Testis (tissue), 2 donors: ENCODE data around the gene ABO.
"Not testable (repeated sequence)": the region's sequence is repeated elsewhere in the genome, so short reads cannot be mapped to it uniquely, and the experiment has no call there.

Source experiments
- CTCF ChIP-seq, 3 experiments: fragments of 450-650 bp in 2 of 3; fragments of 200-600 bp in 1 of 3; sonication (generic) in 1 of 3; IDR thresholded peaks; one replicate each; pipeline ENCODE4 v1.5.1; 2016 to 2019; ENCODE audit warnings: antibody characterized with exemption in 3 of 3, mild to moderate bottlenecking in 2 of 3, moderate library complexity in 1 of 3
- POLR2A ChIP-seq: fragments of 450-650 bp; IDR thresholded peaks from one replicate; pipeline ENCODE4 v1.6.1; 2017; ENCODE audit warnings: antibody characterized with exemption, mild to moderate bottlenecking, moderate library complexity

GRCh38 chr9:133217333-133217988 lies 57.5 kb downstream of the ABO start:
- not testable (repeated sequence) for TF ChIP-seq CTCF (IDR thresholded peaks at IDR 0.05); POLR2A
